Vagina (tissue), 2 donors: ENCODE results near the gene GBGT1. TPM values are rescaled to one million over a fixed set of nuclear protein-coding genes. Genes with fewer than 3 reads are reported as not detected.
"Not testable (repeated sequence)": the region's sequence is repeated elsewhere in the genome, so short reads cannot be mapped to it uniquely, and the experiment has no call there.

Experiments used
- DNase-seq, 2 donors: peaks; one replicate each; pipeline ENCODE4 v3.0.0-alpha.2; 2017; ENCODE audit errors: extremely low spot score in 2 of 2
- H3K27ac ChIP-seq: fragments of 200-600 bp; sonication (generic); one replicate; pipeline ENCODE4 v1.5.1; 2019
- H3K27me3 ChIP-seq: fragments of 200-600 bp; sonication (generic); one replicate; pipeline ENCODE4 v1.5.1; 2019
- H3K36me3 ChIP-seq, 2 donors: fragments of 200-600 bp; sonication (generic); one replicate each; pipeline ENCODE4 v1.5.1; 2017 to 2019
- H3K4me1 ChIP-seq: fragments of 200-600 bp; sonication (generic); one replicate; pipeline ENCODE4 v1.5.1; 2019
- H3K4me3 ChIP-seq, 2 donors: fragments of 200-600 bp; sonication (generic); 1 replicate in 1 of 2; 2 replicates in 1 of 2; pipeline ENCODE4 v1.5.1; 2016 to 2019
- H3K9me3 ChIP-seq: fragments of 200-600 bp; sonication (generic); one replicate; pipeline ENCODE4 v1.5.1; 2019
- POLR2A ChIP-seq, 2 donors: fragments of 450-650 bp; IDR thresholded peaks; one replicate each; pipeline ENCODE4 v1.6.1; 2017; ENCODE audit warnings: antibody characterized with exemption in 2 of 2, mild to moderate bottlenecking in 2 of 2, moderate library complexity in 2 of 2
- POLR2AphosphoS5 ChIP-seq, 2 donors: sonication (generic); formaldehyde crosslinking; IDR thresholded peaks; one replicate each; pipeline ENCODE4 v1.9.0; 2017; ENCODE audit warnings: antibody characterized with exemption in 2 of 2, mild to moderate bottlenecking in 2 of 2, low read depth in 1 of 2; ENCODE audit not compliant: insufficient read depth in 1 of 2
- intact Hi-C: fragments of 100-400 bp; cut with DNase I; formaldehyde crosslinking; loops from one replicate; pipeline ENCODE4 v1.15.1; 2023
- total RNA-seq: library from RNA; depleted of rRNA; stranded (reverse); fragments of >200 nt; gene quantifications from one replicate; pipeline ENCODE4 v1.2.3, GENCODE V29; 2016
- TF ChIP-seq, protein P1 (sequence below), 3 experiments: fragments of 450-650 bp in 2 of 3; fragments of 200-600 bp in 1 of 3; sonication (generic) in 1 of 3; IDR thresholded peaks; one replicate each; pipeline ENCODE4 v1.5.1; 2017 to 2019; ENCODE audit warnings: antibody characterized with exemption in 3 of 3, mild to moderate bottlenecking in 2 of 3, moderate library complexity in 2 of 3

GBGT1 gene
- total RNA-seq = 27.0 TPM

DNA sequence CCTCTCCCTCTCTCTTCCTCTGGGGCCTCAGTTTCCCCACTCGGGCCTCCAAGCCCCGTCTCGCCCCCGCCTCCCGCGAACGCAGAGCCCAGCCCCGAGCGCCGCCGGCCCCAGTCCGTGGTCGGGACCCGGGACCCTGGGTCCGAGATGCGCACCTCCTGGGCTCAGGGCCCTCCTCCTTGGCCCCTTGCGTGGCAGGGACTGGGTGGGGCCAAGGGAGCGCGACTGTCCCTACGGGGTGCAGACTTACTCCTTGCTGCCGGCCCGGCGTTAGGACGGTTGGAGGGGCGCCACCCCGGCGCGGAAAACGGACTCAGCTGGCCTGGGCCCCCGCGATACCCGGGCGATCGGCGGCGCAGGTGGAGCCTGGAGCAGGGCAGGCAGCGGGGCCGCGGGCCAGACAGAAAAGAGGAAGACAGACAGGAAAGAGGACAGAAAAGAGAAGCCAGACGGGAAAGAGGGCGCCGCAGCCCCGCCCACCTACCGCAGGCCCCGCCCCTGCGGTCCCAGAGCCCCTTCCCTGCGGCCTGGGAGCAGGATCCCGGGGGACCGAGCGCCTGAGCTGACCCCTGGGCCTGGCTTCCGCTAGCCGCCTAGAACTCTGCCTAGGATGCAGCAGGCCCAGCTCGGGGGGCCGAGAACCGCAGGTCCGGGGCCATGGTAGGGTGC, at the start of gene GBGT1:
Gene GBGT1, minus strand, starts transcription at position 411 of the 669 bp plus-strand sequence. CDS start 1,502 bp downstream, outside the sequence.
- Histone ChIP-seq H3K27me3 (no peaks in the 10 kb centered on the region), H3K4me1 (peaks cover 33% of the 10 kb centered on the region), H3K4me3 (peak within 1 kb of the TSS; percentile 61 to 80), H3K36me3 (no peaks in the 10 kb centered on the region), H3K27ac (peak within 1 kb of the TSS; percentile 60), H3K9me3 (no peaks in the 10 kb centered on the region)
- TF ChIP-seq POLR2A (IDR thresholded peaks at IDR 0.05) = peak in 1 of 2 donors; percentile 25
- TF ChIP-seq, protein P1, sequence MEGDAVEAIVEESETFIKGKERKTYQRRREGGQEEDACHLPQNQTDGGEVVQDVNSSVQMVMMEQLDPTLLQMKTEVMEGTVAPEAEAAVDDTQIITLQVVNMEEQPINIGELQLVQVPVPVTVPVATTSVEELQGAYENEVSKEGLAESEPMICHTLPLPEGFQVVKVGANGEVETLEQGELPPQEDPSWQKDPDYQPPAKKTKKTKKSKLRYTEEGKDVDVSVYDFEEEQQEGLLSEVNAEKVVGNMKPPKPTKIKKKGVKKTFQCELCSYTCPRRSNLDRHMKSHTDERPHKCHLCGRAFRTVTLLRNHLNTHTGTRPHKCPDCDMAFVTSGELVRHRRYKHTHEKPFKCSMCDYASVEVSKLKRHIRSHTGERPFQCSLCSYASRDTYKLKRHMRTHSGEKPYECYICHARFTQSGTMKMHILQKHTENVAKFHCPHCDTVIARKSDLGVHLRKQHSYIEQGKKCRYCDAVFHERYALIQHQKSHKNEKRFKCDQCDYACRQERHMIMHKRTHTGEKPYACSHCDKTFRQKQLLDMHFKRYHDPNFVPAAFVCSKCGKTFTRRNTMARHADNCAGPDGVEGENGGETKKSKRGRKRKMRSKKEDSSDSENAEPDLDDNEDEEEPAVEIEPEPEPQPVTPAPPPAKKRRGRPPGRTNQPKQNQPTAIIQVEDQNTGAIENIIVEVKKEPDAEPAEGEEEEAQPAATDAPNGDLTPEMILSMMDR (IDR thresholded peaks at IDR 0.05) = no peak
- peak in 1 of 2 donors; percentile 84 for TF ChIP-seq POLR2AphosphoS5 (IDR thresholded peaks at IDR 0.05; ENCODE audit: insufficient read depth in 1 of 2, low read depth in 1 of 2)
- intact Hi-C loops = no loop called here
- DNase-seq = no peak

DNA sequence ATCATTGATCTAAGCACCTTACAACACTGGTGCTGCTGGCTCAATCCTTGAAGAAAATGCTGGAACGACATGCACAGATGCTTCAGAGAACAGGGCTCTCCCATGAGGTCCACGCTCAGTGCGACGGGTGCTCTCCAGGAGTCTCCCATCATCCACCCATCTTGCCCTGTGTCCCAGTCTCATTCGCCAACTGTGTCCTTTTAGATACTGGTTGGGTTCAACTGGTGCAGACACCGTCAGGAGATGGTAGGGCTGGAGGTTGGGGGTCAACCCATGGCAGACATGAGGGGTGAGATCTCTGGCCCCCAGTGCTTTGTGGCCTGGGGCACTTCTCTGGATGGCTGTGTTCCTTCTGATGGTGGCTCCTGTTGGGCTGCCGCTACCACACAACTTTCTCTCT, 46.9 kb upstream of the GBGT1 start:
- no peaks in the 10 kb centered on the region for H3K4me1 ChIP-seq
- no peaks in the 10 kb centered on the region for H3K9me3 ChIP-seq
- no peaks in the 10 kb centered on the region for H3K27me3 ChIP-seq
- intact Hi-C loops = no loop called here
- peak in 1 of 2 donors; percentile 70 for DNase-seq
- H3K36me3 ChIP-seq = no peaks in the 10 kb centered on the region
- no peak overlapping the region for H3K4me3 ChIP-seq
- no peak for TF ChIP-seq POLR2A (IDR thresholded peaks at IDR 0.05)
- no peak for TF ChIP-seq POLR2AphosphoS5 (IDR thresholded peaks at IDR 0.05; ENCODE audit: insufficient read depth in 1 of 2, low read depth in 1 of 2)
- TF ChIP-seq, protein P1 (IDR thresholded peaks at IDR 0.05) = no peak
- H3K27ac ChIP-seq = no peak overlapping the region

DNA sequence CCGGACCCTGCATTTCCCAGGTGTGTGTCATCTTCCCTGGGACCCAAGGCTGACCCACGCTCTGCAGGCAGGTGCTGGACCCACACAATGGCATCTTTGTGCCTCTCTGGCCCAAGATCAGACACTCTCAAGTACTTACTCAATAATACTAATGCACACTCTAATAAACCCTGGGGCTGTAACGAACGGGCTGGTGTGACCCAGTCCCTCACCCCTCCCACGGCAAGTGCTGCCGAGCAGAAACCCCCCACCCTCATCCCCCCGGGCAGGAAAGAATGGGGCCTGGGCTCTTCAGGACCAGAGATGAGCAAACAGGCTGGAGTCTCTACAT, 46.5 kb upstream of the GBGT1 start:
- intact Hi-C loops = no loop called here
- peak in 1 of 2 donors; percentile 55 for DNase-seq
- Histone ChIP-seq H3K36me3 (no peaks in the 10 kb centered on the region), H3K4me1 (no peaks in the 10 kb centered on the region), H3K9me3 (no peaks in the 10 kb centered on the region), H3K27ac (no peak overlapping the region), H3K4me3 (no peak overlapping the region), H3K27me3 (no peaks in the 10 kb centered on the region)
- no peak for TF ChIP-seq POLR2A (IDR thresholded peaks at IDR 0.05)
- TF ChIP-seq, protein P1 (IDR thresholded peaks at IDR 0.05) = no peak
- TF ChIP-seq POLR2AphosphoS5 (IDR thresholded peaks at IDR 0.05; ENCODE audit: insufficient read depth in 1 of 2, low read depth in 1 of 2) = no peak

DNA sequence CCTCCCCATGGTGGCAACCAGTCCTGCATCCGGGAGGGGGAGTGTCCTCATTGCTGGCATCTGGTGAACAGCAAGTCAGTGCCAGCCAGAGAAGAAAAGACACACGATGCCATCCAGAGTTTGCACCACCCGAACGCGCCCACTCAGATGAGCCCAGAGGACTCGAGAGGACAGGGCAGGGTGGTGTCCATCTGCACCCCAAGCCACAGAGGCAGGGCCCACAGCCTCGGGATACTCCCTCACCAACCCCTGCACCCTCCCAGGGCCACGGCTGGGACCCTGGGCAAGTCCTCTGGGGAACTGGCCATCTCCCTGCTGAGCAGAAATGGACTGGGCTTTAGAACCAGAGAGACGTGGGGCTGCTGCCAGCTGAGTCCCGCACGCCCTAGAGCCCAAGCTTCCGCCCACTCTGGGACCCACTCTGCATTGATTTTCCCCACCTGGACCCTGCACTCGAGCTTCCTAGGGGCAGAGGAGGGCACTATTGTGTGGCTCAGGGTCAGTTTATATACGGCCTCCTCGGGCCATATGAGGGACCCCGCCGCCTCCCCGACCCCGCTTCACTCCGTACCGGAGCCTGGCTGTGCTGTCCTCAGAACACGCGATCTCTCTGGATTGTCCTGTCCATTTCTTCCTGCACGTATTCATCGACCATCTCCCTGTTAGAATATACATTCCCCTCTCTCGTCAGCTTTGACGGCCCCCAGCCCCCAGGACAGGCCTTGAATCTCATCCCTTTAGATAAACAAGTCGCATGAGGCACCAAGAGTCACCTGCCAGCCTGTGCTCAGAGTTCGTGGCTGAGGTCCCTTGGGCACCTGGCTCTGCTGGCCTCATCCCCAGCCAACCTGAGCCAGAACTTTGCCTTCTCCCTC, 45.9 kb upstream of the GBGT1 start:
- H3K27ac ChIP-seq, H3K27me3 ChIP-seq, H3K9me3 ChIP-seq, H3K36me3 ChIP-seq, H3K4me1 ChIP-seq, H3K4me3 ChIP-seq, intact Hi-C loops: not testable (repeated sequence)
- peak in 1 of 2 donors; percentile 74 for DNase-seq

DNA sequence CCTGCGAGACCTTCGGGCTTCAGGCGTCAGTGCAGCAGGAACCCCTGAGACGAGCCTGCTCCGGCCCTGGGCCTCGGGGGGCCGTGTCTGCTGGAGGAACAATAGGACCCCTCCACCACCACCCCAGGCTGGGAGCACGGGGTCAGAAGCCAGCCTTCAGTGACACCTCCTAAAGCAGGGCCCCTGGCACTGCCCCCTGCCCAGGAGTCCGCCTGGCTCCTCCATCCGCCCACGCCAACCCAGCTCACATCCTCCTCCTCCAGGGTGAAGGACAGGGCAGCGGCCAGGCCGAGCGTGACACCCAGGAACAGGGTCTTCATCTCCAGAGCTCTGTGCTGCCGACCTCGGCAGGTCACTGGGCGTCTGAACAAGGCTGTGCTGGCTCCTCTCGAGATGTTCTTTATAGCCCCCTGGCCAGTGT, 45.2 kb upstream of the GBGT1 start, which contains the start of gene OBP2B:
Gene OBP2B, minus strand, starts transcription at position 371 of the 421 bp plus-strand sequence. Its CDS starts 51 bp downstream, at position 320.
- H3K4me3 ChIP-seq, H3K4me1 ChIP-seq, H3K27me3 ChIP-seq, H3K36me3 ChIP-seq, DNase-seq, intact Hi-C loops, H3K9me3 ChIP-seq, H3K27ac ChIP-seq: not testable (repeated sequence)

DNA sequence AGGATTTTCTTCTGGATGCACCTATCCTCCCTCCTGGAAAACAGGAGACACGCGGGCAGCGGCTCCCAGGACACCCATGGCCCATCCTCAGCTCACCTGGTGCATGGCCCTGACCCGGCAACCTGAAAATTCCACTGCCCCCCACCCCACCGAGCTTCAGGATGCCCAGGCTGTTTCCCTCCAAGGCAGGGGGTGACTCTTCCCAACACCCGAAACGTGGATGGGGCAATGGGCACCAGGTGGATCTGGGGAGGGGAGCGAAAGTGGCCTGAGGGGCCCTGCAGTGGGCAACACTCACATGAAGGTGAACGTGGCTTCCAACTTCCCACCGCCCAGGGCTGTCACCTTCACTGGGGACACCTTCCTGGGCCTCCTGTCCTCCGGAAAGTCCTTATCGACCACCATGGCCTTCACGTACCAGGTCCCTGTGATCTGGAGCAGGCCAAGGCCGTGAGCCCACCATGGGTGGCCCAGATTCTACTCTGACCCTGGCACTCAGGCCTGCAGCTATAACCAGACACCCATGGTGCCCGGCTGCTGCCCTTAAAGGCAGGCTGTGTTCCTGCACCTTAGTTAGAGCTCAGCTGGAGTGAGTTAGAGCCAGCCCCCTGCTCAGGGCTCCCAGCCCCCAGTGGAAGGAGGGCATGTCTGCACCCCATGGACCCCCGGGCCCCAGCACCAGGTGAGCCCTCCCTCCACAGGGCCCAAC, 44.6 kb upstream of the GBGT1 start:
- H3K36me3 ChIP-seq, H3K27ac ChIP-seq, H3K27me3 ChIP-seq, H3K9me3 ChIP-seq, H3K4me3 ChIP-seq, H3K4me1 ChIP-seq, intact Hi-C loops: not testable (repeated sequence)
- peak in 1 of 2 donors; percentile 64 for DNase-seq
